ENCODE results near the gene SCRN3. TPM values are rescaled to one million over a fixed set of nuclear protein-coding genes. Genes with fewer than 3 reads are reported as not detected.

Gene SCRN3
- total RNA-seq, 1 experiment from 2014 or later, result 7.7 TPM

DNA sequence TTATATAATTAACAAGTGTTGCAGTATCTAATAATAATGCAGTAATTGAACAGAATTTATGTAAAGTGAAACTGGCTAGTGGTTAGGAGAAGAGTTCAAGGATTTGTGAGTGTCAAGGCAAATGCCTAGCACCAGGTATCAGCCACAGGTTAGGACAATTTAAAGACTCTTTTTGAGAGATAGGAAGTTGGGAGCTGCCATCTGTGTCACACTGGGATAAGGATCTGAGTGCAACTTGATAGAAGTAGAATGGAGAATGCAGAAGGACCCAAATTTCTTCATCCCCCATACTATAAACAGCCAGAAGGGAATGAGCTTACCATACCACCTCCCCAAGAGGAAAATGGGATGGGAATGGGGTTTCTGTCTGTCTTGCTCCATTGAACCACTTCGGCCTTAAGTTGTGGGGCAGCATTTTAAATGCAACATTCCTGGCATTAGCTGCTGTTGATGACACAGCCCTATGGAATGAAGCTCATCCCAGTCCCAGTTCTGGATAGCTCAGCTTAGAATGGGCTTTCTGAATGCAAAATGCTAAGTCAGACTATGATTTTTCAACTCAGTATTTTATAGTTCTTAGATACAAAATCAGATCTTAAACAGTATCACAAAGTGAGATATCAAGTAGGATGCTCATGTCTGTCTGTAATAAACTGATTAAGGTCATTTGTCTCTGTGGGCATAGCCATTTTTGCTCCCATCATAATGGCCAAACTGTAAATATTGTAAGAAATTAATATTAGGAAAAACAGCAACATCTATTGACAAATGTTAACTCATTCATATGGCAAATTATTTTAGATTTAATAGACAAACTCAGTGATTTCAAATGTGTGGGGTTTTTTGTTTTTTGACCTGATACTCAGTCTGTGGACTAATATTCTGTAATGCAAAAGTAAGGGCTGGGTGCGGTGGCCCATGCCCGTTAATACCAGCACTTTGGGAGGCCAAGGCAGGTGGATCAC lies 47.3 kb downstream of the SCRN3 start (continued):
- TF ChIP-seq, protein P1, sequence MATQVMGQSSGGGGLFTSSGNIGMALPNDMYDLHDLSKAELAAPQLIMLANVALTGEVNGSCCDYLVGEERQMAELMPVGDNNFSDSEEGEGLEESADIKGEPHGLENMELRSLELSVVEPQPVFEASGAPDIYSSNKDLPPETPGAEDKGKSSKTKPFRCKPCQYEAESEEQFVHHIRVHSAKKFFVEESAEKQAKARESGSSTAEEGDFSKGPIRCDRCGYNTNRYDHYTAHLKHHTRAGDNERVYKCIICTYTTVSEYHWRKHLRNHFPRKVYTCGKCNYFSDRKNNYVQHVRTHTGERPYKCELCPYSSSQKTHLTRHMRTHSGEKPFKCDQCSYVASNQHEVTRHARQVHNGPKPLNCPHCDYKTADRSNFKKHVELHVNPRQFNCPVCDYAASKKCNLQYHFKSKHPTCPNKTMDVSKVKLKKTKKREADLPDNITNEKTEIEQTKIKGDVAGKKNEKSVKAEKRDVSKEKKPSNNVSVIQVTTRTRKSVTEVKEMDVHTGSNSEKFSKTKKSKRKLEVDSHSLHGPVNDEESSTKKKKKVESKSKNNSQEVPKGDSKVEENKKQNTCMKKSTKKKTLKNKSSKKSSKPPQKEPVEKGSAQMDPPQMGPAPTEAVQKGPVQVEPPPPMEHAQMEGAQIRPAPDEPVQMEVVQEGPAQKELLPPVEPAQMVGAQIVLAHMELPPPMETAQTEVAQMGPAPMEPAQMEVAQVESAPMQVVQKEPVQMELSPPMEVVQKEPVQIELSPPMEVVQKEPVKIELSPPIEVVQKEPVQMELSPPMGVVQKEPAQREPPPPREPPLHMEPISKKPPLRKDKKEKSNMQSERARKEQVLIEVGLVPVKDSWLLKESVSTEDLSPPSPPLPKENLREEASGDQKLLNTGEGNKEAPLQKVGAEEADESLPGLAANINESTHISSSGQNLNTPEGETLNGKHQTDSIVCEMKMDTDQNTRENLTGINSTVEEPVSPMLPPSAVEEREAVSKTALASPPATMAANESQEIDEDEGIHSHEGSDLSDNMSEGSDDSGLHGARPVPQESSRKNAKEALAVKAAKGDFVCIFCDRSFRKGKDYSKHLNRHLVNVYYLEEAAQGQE (IDR thresholded peaks at IDR 0.05; ENCODE audit: low read depth), result no peak
- no peak for TF ChIP-seq ELF1 (IDR thresholded peaks at IDR 0.05; ENCODE audit: borderline replicate concordance, low read depth)
- no peak for TF ChIP-seq EGR1 (IDR thresholded peaks at IDR 0.05; ENCODE audit: low read depth)
- TF ChIP-seq, protein P2, sequence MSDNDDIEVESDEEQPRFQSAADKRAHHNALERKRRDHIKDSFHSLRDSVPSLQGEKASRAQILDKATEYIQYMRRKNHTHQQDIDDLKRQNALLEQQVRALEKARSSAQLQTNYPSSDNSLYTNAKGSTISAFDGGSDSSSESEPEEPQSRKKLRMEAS (IDR thresholded peaks at IDR 0.05), result no peak
- TF ChIP-seq TCF7L2 (IDR thresholded peaks at IDR 0.05; ENCODE audit: borderline replicate concordance, extremely low read depth, insufficient read depth, insufficient read length), result no peak
- TF ChIP-seq, protein P3, sequence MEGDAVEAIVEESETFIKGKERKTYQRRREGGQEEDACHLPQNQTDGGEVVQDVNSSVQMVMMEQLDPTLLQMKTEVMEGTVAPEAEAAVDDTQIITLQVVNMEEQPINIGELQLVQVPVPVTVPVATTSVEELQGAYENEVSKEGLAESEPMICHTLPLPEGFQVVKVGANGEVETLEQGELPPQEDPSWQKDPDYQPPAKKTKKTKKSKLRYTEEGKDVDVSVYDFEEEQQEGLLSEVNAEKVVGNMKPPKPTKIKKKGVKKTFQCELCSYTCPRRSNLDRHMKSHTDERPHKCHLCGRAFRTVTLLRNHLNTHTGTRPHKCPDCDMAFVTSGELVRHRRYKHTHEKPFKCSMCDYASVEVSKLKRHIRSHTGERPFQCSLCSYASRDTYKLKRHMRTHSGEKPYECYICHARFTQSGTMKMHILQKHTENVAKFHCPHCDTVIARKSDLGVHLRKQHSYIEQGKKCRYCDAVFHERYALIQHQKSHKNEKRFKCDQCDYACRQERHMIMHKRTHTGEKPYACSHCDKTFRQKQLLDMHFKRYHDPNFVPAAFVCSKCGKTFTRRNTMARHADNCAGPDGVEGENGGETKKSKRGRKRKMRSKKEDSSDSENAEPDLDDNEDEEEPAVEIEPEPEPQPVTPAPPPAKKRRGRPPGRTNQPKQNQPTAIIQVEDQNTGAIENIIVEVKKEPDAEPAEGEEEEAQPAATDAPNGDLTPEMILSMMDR (IDR thresholded peaks at IDR 0.05 in 2 of 3, conservative IDR thresholded peaks at IDR 0.05 in 1 of 3; ENCODE audit: borderline replicate concordance in 1 of 3, insufficient read depth in 1 of 3, low read depth in 2 of 3, low read length in 2 of 3), result no peak
- peak; percentile 36; the same call in 1 of the 2 replicates for TF ChIP-seq SP1 (IDR thresholded peaks at IDR 0.05; ENCODE audit: low read depth)
- TF ChIP-seq ZNF274 (IDR thresholded peaks at IDR 0.05; ENCODE audit: low read depth, low read length), result no peak
- peak; percentile 51; the same call in 1 of the 2 replicates for TF ChIP-seq CBX3 (IDR thresholded peaks at IDR 0.05; ENCODE audit: low read depth)
- no peak for TF ChIP-seq EZH2phosphoT487 (IDR thresholded peaks at IDR 0.05; ENCODE audit: borderline replicate concordance)

Measured in HCT116 (cell line).